Astrocyte of the cerebellum (primary cell): Measurements from ENCODE around the gene OR8B4.
"Not testable (repeated sequence)": the region's sequence is repeated elsewhere in the genome, so short reads cannot be mapped to it uniquely, and the experiment has no call there.

Experiments used
- DNase-seq: peaks from one replicate; pipeline ENCODE4 v3.0.0-alpha.2; 2011; ENCODE audit warnings: low read depth
- H3K4me3 ChIP-seq: 2 replicates; pipeline ENCODE4 v1.5.1; 2011; ENCODE audit warnings: mild to moderate bottlenecking, low read depth, low read length, moderate library complexity
- in situ Hi-C: cut with HindIII; loops from 2 replicates; pipeline ENCODE4 v1.10.0; 2017; ENCODE audit warnings: low sequenced_read_pairs
- TF ChIP-seq, protein P1 (sequence below): IDR thresholded peaks from 2 replicates; pipeline ENCODE4 v1.5.1; 2012; ENCODE audit warnings: low read length, low read depth, moderate library complexity, mild to moderate bottlenecking; ENCODE audit errors: missing control alignments

Gene OR8B4

DNA sequence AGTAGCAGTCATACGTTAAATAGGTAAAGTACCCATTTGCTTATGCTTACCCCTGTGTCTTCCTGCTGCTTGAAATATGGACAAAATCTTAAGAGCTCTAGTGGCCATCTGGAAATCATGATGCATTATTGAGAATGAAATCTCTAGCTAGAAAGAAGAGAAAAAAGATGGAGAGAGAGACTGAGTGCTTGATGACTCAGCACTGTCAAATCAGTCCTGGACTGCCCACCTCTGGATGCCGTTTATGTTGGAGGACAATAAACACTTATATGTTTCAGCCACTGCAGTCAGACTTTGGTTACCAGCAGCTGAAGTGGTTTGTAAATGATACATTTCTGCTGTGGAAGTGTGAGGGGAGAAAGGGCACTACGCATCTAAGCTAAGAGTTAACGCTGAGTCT, 3.6 kb downstream of the OR8B4 start:
- in situ Hi-C loops = no loop called here
- TF ChIP-seq, protein P1, sequence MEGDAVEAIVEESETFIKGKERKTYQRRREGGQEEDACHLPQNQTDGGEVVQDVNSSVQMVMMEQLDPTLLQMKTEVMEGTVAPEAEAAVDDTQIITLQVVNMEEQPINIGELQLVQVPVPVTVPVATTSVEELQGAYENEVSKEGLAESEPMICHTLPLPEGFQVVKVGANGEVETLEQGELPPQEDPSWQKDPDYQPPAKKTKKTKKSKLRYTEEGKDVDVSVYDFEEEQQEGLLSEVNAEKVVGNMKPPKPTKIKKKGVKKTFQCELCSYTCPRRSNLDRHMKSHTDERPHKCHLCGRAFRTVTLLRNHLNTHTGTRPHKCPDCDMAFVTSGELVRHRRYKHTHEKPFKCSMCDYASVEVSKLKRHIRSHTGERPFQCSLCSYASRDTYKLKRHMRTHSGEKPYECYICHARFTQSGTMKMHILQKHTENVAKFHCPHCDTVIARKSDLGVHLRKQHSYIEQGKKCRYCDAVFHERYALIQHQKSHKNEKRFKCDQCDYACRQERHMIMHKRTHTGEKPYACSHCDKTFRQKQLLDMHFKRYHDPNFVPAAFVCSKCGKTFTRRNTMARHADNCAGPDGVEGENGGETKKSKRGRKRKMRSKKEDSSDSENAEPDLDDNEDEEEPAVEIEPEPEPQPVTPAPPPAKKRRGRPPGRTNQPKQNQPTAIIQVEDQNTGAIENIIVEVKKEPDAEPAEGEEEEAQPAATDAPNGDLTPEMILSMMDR = no peak
- no peak for DNase-seq
- H3K4me3 ChIP-seq = no peak overlapping the region

DNA sequence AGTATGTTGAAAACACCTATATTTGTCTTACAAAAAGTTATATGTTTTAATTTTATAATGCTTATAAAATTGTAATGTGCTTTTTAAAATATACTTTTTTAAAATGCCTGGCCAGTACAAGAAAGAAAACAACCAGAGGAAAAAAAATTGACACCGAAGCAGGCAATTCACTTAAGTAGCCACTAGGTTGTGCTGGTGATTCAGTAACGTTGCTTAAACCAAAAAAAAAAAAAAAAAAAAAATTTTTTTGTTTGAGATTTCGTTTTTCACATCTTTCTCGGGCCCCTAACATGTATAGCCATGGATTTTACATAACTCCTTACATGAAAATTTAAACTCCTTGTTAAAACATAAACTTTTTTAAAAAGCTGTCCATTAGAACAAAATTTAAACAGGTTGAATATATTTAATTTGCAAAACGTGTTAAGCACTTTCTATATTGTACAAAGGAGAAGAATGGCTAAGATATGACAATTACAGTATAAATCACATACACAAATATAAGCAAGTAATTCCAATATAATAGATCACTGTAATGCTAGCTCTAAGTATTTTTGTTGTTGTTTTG, 9.2 kb downstream of the OR8B4 start:
- TF ChIP-seq, protein P1 = peak; percentile 62
- no peak overlapping the region for H3K4me3 ChIP-seq
- in situ Hi-C loops = no loop called here
- DNase-seq = peak; percentile 48

DNA sequence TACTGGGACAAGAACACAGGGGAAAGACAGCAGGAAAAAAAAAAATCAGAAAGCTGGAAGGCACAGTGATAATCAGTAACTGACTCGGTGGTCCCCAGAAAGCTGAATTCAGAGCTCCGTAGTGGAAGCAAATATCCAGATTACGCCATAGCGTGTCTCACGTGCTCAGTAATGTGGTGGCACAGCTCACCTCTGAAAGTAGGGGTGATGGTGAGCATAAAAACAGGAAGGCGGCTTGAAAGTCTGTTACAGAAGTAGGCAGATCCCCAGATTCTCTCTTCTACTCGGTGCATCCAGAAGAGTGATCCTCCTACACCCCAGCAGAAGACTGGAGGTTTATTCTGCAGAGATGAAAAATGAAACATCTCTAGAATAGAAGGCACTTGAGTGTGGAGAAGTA, 14.8 kb downstream of the OR8B4 start:
- TF ChIP-seq, protein P1 = no peak
- H3K4me3 ChIP-seq = no peak overlapping the region
- in situ Hi-C loops = no loop called here
- no peak for DNase-seq

DNA sequence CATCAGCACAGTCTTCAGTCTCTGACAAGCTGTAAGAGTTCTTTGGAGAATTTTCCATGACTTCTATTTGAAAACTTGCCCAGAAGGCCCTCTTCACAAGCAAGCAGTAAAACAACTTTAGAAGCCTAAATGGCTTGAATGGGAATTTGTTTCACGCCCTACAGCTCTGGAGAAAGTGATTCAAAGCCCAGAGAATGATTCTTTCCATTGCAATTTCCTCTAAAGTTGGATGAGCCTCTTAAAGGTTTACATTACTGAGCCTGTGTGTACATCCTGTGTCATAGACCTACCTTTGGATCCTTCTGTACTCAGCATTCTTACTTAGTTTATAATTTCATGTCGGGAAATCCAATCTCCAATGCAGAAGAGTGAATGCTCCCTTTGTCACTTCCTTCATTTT, 19.1 kb downstream of the OR8B4 start:
- in situ Hi-C loops = no loop called here
- H3K4me3 ChIP-seq = no peak overlapping the region
- TF ChIP-seq, protein P1 = no peak
- no peak for DNase-seq

DNA sequence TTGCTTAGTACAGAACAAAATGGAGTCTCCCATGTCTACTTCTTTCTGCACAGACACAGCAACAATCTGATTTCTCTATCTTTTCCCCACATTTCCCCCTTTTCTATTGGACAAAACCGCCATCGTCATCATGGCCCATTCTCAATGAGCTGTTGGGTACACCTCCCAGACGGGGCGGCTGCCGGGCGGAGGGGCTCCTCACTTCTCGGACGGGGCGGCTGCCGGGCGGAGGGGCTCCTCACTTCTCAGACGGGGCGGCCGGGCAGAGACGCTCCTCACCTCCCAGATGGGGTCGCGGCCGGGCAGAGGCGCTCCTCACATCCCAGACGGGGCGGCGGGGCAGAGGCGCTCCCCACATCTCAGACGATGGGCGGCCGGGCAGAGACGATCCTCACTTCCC, 21.5 kb downstream of the OR8B4 start:
- not testable (repeated sequence) for DNase-seq

DNA sequence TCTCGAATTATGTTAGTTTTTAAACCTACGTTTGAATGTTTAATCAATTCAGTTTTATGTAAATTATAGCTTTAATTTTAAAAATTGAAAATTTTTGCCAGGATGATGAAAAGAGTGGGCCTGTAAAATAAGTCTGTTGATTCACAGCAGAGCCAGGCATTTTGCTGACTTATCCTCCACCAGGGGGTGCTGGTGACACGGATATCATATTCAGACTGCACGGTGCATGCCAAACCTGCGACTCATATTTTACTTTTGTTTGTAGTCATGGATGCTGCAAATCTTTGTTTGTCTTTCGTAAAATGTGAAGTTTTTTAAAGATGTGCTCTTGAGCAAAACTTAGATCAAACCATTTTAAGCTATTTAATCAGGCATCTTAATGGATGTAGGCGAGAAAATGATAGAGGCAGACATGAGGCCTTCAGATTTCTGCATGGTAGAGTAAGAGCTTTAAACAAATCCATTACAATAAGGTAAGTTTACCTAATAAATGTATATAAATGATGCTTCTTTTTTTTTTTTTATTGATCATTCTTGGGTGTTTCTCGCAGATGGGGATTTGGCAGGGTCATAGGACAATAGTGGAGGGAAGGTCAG, 22.2 kb downstream of the OR8B4 start:
- TF ChIP-seq, protein P1 = peak; percentile 89
- in situ Hi-C loops = no loop called here
- H3K4me3 ChIP-seq = no peak overlapping the region
- DNase-seq = peak; percentile 88

More for the DNA sequence above, 21.5 kb downstream of the OR8B4 start:
- H3K4me3 ChIP-seq, in situ Hi-C loops: not testable (repeated sequence)

DNA sequence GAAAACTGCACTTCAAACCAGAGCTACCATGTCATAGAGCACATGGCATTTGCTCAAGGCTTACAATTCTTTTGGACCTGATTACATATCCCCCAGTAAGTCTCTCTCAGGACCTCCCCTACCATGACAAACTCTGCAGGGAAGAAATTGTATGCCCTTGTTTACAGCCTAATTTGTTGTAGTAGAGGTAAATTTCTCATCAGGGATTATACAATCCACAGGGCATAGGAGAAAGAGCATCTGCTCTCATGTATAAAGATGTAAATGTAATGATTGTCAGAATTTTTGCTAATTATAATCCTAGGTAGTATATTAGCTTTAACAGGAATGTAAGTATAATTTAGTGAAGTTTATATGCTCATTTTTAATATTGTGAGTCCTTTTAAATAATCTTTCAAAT, 25.7 kb downstream of the OR8B4 start, which contains the start of gene OR8B3:
Gene OR8B3 (minus strand): TSS at position 101 of the 400 bp plus-strand sequence. CDS start 1,673 bp downstream, outside the sequence.
- DNase-seq = no peak
- no peak within 1 kb of the TSS for H3K4me3 ChIP-seq
- TF ChIP-seq, protein P1 = no peak
- in situ Hi-C loops = no loop called here

DNA sequence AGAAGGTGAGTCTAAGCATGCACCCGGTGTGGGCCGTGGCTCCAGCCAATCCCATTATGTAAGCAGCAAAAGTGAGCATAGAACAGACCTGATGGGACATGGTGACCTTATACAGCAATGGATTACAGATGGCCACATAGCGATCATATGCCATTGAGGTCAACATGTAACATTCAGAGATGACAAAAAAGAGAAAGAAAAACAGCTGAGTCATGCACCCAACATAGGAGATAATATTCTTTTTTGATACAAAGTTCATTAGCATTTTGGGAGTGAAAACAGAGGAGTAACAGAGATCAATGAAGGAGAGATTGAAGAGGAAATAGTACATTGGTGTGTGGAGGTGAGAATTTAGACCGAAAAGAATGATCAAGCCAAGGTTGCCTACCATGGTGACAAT, 27.8 kb downstream of the OR8B4 start:
- DNase-seq, in situ Hi-C loops, H3K4me3 ChIP-seq: not testable (repeated sequence)
